GF-D8 (cell line): ENCODE data around the gene NKAIN2.
"Not testable (repeated sequence)": the region's sequence is repeated elsewhere in the genome, so short reads cannot be mapped to it uniquely, and the experiment has no call there.

ENCODE experiments used
- DNase-seq: peaks from one replicate; lab custom pipeline; 2025; lab: John Stamatoyannopoulos, UW

NKAIN2 gene

DNA sequence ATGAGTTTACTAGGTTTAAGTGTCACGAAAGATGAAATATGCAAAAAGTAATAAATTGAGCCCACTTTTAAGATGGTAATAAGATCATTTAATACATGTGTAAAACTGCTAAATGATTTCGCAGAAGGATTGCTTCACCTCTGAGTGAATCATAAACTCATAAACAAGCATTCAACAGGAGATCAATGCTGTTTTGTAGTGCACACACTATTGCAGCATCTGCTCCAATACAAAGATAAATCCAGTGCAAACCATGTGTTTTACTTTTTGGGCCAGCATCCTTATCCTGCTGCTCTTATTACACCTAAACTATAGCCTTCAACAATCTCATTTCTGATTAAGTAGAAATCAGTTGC is 400.1 kb downstream of the NKAIN2 start:
- DNase-seq = no peak

DNA sequence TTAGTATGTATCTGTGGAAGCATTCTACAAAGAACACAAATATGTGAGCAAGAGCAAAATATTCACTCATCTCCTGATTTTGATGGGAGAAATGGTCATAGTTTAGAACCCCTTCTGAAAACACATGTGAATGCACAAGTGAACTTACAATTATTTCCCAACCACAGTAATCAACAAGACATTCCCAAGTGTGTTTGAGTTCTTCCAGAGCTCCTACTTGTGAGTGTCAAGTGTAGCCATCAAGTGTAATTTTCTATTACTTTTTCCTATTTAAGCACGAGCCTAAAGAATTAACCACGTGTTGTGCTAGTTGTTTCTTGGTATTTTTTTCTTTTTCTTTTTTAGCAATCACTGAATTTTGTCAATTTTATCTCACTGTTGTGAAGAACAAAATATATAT is 402.3 kb downstream of the NKAIN2 start:
- no peak for DNase-seq

DNA sequence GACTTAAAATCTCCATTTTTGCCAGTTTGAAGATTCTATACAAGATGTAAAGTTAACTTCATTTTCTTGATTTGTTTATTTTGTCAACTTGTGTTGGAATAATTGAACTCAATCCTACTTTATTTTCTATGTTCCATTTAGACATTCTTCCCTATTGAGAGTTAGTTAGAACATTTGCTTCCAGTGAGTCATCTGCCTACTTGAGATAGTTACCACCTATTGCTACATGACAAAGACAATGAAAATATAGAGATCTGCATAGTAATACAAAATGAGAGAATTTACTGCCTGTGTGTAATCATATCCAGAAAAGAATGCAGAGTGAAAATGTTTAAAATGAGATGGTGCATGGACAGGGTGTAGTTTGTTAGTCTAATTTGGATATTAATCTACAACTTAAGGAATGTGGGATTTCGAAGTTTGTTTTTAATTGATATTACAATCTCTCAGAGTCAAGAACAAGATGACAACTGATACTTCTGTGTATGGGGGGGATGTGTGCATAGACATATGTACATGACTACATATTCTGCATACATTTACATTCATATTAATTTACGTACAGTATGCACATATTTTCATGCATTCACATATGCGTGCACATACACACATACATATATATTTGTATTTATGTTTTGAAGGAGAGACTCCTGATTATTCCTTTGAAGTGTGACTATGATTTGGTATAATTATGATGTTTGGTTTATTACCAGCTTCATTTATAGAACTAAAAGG is 420.1 kb downstream of the NKAIN2 start:
- DNase-seq = no peak

DNA sequence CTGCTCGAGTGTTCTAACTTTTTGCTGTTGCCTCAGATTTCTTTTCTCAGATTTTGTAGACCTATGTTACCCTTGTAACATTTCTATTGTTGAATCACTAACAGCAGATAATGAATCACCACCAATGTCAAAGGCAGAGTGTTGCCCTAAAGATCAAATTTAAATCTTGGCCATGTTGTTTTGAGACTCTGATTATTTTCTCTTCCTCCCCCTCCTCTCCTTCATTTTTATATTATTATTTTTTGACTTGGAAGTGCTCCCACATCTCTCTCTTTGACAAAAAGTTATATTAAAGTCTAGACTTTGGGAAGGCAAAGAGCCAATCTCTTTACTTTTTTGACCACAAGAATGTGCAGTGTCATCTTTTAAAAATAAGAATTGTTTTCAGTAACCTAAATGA is 422.7 kb downstream of the NKAIN2 start:
- no peak for DNase-seq

DNA sequence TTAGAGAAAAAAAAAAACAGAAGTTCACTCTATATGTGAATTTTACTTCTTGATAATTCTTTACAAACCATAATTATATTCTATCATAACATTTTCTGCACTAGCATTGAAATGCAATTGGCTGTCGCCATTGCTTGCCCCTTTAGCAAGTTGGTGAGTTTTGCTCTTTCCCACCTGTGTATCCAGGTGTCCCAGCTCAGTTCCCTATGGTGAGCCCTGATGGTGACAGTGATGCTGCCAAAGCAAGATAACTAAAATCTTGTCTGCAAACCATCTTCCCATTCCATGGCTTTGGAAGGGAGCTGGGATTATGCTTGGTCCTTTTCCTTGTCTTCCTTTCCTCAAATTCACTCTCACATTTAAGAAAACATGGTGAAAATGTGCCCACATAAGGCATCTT is 429.6 kb downstream of the NKAIN2 start:
- DNase-seq = no peak

DNA sequence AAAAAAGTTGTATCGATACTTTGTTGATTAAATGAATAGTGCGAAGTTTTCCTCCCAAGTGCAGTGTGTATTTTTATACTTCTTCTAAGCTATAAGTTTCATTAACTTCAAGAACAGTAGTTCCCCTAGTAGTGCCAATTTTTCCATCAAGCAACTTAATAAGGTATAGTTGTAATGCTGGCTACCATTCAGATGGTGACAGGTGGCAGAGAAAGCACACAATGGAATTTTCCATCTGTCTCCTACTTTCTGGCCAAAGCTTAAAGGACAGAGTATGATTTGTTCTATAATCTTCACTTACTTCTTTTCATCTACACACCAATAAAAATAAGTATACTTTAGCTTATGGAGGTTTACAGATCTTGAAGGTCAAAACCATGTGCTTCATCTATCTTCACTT is 431.1 kb downstream of the NKAIN2 start:
- no peak for DNase-seq

DNA sequence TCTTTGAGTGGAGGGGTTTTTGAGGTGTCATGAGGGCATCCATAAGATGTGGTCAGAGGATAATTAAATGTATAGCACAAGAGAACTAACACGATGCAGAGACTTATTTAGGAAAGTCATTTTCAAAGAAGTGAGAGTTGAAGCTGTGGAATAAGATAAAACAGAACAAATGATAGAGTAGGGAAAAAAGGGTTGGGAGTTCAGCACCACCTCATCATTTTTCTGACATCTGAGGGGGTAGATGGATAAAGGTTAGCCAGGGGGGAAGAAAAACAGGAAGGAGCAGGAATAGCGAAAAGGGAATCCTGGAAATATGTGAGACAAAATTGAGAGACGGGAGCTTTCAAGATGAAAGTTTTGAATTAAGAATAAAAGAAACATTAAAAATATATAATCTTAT is 434.2 kb downstream of the NKAIN2 start:
- DNase-seq = no peak

DNA sequence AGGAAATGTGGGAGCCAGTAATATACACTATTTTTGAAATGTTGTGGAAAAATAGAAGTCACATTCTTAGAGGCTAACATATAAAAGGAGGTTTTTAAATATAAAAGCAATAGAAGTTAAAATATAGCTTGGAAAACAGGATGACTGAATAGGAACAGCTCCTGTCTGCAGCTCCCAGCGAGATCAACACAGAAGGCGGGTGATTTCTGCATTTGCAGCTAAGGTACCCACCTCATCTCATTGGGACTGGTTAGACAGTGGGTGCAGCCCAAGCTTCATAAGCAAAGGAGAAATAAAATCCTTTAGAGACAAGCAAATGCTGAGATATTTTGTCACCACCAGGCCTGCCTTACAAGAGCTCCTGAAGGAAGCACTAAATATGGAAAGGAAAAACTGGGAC is 434.7 kb downstream of the NKAIN2 start:
- DNase-seq = not testable (repeated sequence)

DNA sequence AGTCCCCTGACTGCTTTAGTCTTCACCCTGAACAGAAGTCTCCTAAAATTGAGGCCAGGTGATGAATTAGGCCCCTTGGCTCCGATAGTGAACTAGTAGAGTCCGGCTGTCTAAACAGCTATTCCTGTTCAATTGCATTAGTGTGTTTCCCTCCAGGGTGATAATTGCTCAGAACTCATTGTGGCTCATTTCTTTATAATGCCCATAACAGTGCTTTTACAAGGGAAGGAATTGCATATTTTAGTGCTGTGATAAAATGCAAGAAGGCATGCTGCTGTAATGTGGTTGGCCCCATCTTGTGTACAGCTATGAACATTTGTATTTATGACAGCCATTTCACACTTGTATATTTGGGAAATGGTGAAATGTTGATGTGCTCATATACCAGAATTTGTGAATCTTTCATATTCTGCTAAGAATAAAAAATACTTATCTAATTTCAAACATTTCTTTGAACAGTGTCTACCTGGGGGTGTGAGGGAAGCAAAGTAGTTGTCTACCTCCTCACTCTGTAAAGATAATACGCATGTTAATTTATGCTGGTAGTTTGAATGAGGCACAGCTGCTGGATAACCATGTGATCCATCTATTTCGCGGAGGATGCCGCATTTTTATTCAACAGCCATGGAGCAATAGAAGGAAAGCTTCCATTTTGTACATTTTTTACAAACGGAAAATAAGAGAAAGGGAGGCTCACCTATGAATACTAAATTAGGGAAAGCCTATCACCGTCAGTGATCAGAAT is 451.4 kb downstream of the NKAIN2 start:
- DNase-seq = no peak

DNA sequence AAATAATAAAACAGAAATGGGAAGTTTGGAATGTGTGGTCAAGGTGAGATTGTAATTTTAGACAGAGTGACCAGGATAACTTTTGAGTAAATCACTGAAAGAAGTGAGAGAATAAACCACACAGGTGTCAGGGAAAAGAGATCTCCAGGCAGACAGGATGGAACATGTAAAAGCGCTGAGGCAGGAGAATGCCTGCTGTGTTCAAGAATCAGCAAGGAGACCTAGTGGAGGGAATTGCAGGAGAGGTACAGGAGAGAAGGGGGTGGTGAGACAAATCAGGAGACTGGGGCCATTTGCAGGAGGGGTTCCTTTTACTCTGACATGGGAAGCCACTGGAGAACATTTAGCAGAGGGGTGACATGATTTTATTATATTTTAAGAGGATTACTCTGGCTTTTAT is 456.7 kb downstream of the NKAIN2 start:
- DNase-seq = no peak

DNA sequence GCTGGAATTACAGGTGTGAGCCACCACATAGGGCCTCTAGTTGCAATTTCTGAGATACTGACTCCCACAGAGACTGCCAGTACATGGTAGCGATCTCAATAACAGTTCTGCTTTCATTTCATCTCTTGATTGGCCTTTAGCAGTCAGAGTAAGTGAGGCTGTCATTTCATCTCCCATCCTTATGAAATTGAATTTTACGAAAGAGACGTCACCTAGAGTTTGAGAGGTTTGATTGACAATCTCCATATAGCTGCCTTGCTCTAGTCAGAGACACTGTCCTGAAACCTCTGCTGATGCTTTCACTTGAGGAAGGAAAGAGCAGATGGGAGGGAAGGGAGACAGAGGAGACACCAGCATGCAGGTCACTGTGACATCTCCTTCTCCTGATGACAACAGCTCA is 466.1 kb downstream of the NKAIN2 start:
- DNase-seq = no peak

DNA sequence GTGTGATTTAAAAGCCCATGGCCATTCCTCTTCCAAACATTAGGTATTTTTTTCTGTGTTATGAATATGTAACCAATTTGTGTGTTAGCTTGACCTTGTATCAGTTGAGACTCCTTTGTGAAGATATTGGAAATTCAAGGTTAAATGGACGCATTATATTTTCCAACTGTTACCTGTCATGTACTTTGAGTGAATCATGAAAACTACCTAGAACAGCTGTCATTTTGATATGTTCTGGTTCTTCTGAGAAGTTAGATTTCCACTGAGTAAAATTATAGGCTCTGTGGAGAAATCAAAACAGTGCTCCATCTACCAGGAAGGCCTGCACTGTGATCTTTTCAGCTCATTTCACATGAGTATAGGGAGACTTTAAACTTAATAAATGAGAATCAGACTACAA is 470.0 kb downstream of the NKAIN2 start:
- no peak for DNase-seq

DNA sequence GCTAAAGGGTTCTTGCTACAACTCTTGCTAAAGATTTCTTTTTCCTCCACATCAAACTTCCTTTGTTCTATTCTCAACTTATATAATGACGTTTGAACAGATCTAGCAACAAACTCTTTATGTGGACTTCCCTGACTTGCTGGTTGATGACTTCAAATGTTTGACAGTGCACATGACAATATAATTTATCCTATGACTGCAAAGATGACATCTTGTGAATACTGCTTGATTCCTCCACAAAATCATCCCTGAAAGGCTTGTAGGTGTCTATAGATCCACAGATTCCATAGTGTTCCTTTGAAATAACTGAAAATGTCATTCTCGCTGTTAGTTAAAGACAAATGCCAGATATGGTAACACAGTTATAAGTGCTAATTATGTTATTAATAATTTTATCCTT is 478.9 kb downstream of the NKAIN2 start:
- no peak for DNase-seq

DNA sequence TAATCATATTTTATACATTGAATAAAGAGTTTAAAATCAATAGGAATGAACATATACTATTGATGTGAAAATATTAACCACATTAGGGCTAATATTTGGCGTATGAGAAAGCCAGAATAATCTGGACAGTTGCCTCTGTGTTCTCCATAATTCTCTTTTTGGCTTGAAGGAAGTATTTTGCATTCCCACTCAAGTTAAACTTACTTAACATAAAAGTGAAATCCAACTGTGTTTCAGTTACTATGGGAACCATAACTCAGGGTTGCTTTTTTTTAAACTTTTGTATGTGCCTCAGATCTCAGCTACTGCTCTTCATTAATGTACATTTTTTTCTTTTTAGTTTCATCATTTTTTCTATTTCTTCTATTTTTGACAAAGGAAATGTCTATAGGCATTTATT is 479.8 kb downstream of the NKAIN2 start:
- no peak for DNase-seq

DNA sequence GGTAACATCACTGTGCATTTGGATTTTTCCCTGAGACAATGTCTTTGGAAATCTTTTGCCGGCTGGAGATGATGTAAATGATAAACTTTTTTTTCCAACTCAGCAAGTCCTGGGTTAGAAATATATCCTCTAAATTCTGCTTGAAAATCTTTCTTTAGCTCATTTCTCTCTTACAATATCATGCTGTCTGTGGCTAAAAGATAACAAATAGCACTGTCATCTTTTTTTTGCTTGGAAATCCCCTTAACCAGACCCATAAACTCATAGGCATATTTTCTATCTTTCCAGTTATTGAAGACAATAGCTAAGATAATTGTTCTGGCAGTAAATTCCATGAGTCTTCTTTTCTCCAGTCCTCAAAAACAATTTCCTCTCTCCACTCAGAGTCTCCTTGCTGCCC is 481.5 kb downstream of the NKAIN2 start:
- no peak for DNase-seq

DNA sequence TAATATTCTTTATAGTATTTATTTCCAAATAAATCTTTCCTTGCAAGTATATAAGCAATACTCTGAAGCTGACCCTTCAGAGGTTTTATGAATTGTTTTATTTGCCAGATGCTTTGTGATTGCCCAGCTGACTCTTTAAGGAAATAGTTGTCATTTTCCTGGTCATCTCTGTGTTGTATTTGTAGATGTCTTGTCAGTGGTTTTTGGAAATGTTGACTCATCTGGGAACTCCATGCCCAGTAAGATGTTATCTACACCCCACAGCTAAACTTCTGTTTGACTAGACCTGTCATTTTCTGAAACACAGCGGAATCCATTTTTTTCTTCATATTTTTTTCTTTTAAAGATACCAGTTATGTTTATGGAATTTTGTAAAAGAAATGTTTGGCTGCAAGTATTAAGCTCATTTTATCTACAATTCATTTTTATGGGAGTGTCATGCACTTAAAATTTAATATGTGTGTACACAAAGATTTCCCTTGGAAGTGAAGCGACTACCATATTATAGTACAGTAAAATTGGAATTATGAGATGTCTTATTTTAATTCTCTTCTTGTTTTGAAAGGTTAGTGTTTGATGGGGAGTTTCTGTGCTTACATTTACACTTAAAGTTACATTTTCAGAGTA is 491.0 kb downstream of the NKAIN2 start:
- DNase-seq = no peak

DNA sequence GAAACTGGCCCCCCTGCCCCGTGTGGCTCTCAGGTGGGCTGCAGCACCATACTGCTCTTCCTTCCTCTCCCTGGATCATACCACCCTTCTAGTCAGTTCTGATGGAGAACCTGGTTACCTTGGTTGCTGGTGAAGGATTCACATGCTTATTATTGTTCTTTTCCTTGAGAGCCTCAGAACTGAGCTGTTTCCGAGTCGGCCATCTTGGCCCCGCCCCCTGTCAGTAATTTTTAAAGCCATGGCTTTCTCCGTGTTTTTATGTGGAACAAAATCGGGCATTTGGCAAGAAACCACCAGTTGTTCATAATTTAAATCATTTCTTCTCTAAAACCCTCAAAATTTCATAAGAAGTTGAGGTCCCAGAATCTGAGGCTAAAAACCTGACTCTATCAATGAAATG is 493.8 kb downstream of the NKAIN2 start:
- no peak for DNase-seq

DNA sequence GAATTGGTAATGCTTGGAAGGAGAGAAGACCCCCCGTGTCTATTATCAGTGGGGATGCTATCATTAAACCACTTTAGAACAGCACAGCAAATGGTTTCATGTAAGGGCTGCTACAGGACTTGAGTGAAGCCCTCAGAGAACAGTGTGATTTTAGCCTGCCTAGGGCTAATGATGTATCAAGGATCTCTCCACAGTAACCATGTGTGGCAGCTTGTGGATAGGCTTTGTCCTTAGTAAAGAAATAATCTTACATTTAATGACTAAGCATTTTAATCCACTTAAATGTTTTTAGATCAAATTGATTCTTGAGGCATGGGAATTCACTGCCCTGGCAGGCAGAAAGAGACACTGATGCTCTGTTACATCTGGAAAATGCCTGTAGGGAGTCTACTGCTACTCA is 495.1 kb downstream of the NKAIN2 start:
- no peak for DNase-seq

DNA sequence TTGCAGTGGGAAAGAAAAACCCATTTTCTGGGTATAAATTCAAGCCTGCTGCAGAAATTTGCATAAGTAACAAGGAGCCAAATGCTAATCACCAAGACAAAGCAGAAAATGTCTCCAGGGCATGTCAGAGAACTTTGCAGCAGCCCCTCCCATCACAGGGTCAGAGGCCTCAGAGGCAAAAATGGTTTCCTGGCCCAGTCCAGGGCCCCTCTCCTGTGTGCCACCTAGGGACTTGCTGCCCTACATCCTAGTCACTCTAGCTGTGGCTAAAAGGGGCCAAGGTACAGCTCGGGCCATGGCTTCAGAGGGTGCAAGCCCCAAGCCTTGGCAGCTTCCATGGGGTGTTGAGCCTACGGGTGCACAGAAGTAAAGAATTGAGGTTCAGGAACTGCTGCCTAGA is 497.2 kb downstream of the NKAIN2 start:
- DNase-seq = not testable (repeated sequence)

DNA sequence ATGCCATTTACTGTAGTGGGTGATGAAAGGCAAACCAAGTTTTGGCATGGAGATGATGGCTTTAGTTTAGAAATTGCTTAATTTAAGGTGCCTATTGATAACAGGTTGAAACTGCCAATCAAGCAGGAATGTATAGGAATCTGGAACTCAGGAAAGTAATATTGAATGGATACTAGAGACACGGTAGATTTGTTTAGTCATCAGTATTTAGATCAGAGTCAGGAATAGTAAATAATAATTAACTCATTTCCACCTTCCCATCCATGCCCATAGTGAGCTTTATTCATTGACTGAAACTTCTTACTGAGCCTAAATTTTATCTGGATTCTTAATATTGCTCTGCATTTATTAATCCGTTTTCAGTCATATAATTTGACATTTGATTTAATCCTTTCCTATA is 500.3 kb downstream of the NKAIN2 start:
- no peak for DNase-seq

DNA sequence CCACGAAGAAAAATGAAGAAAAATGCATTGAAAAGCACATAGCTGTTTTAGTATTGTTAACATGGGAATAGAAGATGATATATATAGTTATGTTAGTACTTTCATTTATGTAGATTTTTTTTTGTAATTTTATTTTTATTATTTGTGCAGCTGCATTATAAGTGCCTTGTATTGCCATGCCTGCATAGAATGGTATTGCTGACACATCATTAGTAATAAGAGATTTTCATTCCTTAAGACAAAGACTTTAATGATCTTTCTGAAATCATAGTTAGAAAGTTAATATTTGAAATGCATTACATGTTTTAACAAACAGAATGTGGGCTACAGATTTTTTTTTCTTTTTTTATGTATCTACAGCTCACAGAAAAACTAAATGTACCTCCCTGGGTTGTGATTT is 506.5 kb downstream of the NKAIN2 start:
- DNase-seq = no peak

DNA sequence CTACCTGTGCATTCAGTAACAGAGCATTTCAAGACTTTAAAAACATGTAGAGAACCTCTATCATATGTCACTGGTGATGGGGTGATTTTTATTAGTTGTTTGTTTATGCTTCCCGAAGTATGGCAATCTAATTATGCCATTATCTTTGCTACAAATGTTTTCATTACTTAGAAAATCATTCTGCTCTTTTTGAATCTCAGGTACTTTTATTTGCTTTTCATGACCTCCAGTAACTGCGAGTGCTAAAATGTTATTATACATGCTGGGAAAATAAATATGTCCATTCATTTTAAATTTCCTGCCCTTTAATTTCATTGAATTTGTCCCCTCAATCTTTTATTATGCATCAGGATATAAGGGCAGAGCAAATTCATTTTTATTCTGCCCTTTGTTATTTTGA is 515.7 kb downstream of the NKAIN2 start:
- no peak for DNase-seq

DNA sequence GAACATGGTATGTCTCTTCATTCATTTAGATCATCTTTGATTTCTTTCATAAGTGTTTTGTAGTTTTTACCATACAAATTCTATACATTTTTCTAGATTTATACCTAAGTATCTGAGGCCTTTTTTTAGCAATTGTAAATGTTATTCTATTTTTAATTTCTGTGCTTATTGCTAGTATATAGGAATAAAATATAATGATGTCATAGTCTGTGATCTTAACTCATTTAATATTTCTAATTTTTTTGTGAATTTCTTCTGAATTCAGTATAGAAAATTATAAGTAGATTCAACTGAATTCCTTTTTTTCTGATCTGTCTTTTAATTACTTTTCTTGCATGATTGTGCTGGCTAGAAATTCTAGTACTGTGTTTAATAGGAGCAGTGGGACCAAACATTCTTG is 520.6 kb downstream of the NKAIN2 start:
- no peak for DNase-seq

DNA sequence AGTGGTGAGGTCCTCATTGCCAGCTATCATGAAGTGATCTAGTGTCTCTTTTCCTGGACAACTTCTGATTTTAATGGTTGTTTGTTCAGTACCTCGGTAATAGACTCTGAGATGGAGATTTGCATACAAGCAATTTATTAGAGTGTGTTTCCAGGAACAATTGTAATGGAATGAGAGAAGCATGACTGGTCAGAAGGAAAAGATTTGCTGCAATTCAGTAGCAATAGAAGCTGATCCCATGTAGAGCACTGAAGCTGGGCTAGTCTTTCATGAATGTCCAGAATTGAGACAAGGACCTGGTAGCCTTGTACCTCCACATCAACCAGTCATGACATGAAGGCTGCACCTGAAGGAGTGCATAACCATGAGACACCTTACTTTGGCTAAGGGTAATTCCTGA is 526.5 kb downstream of the NKAIN2 start:
- no peak for DNase-seq
